ENCODE data around the gene TESPA1.
A peak's percentile ranks its signal among the peaks of the same experiment; 100 is the strongest.

Gene TESPA1

DNA sequence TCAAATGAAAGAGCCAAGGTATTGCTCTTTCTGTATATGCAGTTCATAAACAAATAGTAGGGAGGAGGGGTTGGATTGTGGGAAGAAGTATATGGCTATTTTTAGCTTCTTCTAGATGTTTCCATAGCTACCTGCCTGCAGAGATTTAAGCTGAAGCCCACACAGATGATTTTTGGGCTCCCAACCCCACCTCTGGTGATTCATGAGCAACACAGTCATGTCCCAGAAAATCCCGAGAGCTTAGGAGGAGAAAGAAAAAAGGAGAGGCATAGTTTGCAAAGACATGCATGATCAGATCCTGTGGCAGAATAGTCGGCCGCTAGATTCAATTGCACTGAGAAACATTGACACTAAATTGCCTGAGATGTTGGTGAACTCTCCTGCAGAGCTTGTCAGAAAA, 13.8 kb downstream of the TESPA1 start:
- peaks cover 84% of the 10 kb centered on the region for H3K36me3 Mint-ChIP-seq (ENCODE audit: low read depth)
- no peaks in the 10 kb centered on the region for H3K27me3 Mint-ChIP-seq
- H3K4me1 Mint-ChIP-seq (ENCODE audit: low read depth) = peaks cover 78% of the 10 kb centered on the region
- H3K4me3 Mint-ChIP-seq = no peak overlapping the region
- H3K9me3 Mint-ChIP-seq = no peaks in the 10 kb centered on the region
- H3K27ac Mint-ChIP-seq = peak overlapping the region; percentile 38

DNA sequence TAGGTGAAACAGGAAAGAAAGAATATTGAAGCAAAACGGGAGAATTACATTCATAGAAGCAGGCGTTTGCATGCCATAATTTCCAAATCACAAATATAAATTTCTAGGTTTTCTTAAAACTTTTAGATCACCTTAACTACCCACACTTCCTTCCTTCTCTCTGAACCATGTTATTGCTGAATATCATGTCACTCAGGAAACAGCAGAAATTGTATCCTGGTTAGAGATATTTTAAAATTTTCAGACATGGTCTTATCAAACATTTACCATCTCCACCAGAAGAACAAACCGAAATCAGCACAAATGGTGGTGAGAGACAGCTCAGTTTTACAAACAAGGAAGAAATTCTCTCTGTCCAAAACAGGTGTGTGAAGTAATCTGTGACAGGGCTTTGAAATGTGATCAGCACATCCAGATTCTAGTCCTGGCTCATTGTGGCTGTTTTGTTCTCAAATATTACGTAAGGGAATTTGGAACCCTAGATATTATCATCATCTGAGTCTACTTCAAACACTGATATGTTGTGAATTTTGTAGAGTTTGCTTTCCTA, 16.3 kb downstream of the TESPA1 start:
- Mint-ChIP-seq H3K27me3 (no peaks in the 10 kb centered on the region), H3K36me3 (ENCODE audit: low read depth) (peaks cover 83% of the 10 kb centered on the region), H3K9me3 (no peaks in the 10 kb centered on the region), H3K27ac (peak overlapping the region; percentile 75), H3K4me3 (no peak overlapping the region), H3K4me1 (ENCODE audit: low read depth) (peaks cover 61% of the 10 kb centered on the region)

DNA sequence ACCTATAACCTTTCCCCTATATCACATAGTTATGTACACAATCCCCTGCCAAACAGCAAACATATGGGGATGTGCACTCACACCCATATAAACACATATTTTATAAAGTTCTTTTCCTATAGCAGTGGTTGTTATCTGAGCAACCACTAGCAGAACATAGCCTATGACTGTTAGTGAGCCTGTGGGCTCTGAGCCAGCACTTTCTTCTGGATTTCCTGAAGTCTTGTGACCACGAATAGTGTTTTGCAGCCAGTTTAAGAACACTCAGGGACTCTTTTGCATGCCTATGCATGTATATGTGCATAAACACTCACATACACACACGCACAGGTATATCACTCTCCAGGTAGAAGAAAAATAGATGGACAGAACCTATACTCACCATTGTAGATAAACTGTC, 17.1 kb downstream of the TESPA1 start:
- no peak overlapping the region for H3K4me3 Mint-ChIP-seq
- H3K9me3 Mint-ChIP-seq = no peaks in the 10 kb centered on the region
- H3K27me3 Mint-ChIP-seq = no peaks in the 10 kb centered on the region
- peaks cover 83% of the 10 kb centered on the region for H3K36me3 Mint-ChIP-seq (ENCODE audit: low read depth)
- H3K4me1 Mint-ChIP-seq (ENCODE audit: low read depth) = peaks cover 60% of the 10 kb centered on the region
- H3K27ac Mint-ChIP-seq = peak overlapping the region; percentile 47

- H3K27ac Mint-ChIP-seq = peak overlapping the region; percentile 22
- no peak overlapping the region for H3K4me3 Mint-ChIP-seq
- peaks cover 72% of the 10 kb centered on the region for H3K4me1 Mint-ChIP-seq (ENCODE audit: low read depth)
- no peaks in the 10 kb centered on the region for H3K9me3 Mint-ChIP-seq
- peaks cover 94% of the 10 kb centered on the region for H3K36me3 Mint-ChIP-seq (ENCODE audit: low read depth)
- no peaks in the 10 kb centered on the region for H3K27me3 Mint-ChIP-seq
Measured at GRCh38 chr12:54961190-54961589, 23.4 kb downstream of the TESPA1 start.

GRCh38 chr12:54959291-54960018, 25.1 kb downstream of the TESPA1 start:
- H3K4me3 Mint-ChIP-seq = peak overlapping the region; percentile 52
- H3K9me3 Mint-ChIP-seq = no peaks in the 10 kb centered on the region
- H3K27ac Mint-ChIP-seq = peak overlapping the region; percentile 97
- H3K27me3 Mint-ChIP-seq = no peaks in the 10 kb centered on the region
- H3K36me3 Mint-ChIP-seq (ENCODE audit: low read depth) = peaks cover 94% of the 10 kb centered on the region
- peaks cover 88% of the 10 kb centered on the region for H3K4me1 Mint-ChIP-seq (ENCODE audit: low read depth)

GRCh38 chr12:54958048-54958658, 26.4 kb downstream of the TESPA1 start:
- H3K4me1 Mint-ChIP-seq (ENCODE audit: low read depth) = peaks cover 92% of the 10 kb centered on the region
- H3K36me3 Mint-ChIP-seq (ENCODE audit: low read depth) = peaks cover 94% of the 10 kb centered on the region
- H3K27me3 Mint-ChIP-seq = no peaks in the 10 kb centered on the region
- H3K4me3 Mint-ChIP-seq = peak overlapping the region; percentile 30
- H3K9me3 Mint-ChIP-seq = peaks cover 6% of the 10 kb centered on the region
- H3K27ac Mint-ChIP-seq = peak overlapping the region; percentile 97

- peaks cover 11% of the 10 kb centered on the region for H3K9me3 Mint-ChIP-seq
- peaks cover 94% of the 10 kb centered on the region for H3K36me3 Mint-ChIP-seq (ENCODE audit: low read depth)
- peak overlapping the region; percentile 97 for H3K27ac Mint-ChIP-seq
- H3K4me3 Mint-ChIP-seq = peak overlapping the region; percentile 70
- H3K27me3 Mint-ChIP-seq = no peaks in the 10 kb centered on the region
- H3K4me1 Mint-ChIP-seq (ENCODE audit: low read depth) = peaks cover 94% of the 10 kb centered on the region
Measured at GRCh38 chr12:54956818-54957641, 27.5 kb downstream of the TESPA1 start.

GRCh38 chr12:54956322-54956721, 28.2 kb downstream of the TESPA1 start:
- Mint-ChIP-seq H3K4me1 (ENCODE audit: low read depth) (peaks cover 94% of the 10 kb centered on the region), H3K27ac (peak overlapping the region; percentile 97), H3K4me3 (peak overlapping the region; percentile 70), H3K27me3 (no peaks in the 10 kb centered on the region), H3K36me3 (ENCODE audit: low read depth) (peaks cover 96% of the 10 kb centered on the region), H3K9me3 (peaks cover 15% of the 10 kb centered on the region)

DNA sequence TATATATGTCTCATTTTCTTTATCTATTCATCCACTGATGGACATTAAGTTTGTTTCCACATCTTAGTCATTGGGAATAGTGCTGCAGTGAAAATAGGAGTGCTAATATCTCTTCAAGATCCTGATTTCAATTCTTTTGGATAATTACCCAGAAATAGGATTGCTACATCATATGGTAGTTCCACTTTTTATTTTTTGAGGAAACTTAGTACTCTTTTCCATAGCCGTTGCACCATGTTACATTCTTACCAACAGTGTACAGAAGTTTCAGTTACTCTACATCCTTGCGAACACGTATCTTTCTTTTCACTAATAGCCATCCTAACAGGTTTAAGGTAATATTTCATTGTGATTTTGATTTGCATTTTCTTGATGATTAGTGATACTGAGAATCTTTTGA, 29.8 kb downstream of the TESPA1 start:
- H3K4me3 Mint-ChIP-seq = no peak overlapping the region
- H3K27ac Mint-ChIP-seq = peak overlapping the region; percentile 97
- H3K27me3 Mint-ChIP-seq = no peaks in the 10 kb centered on the region
- H3K4me1 Mint-ChIP-seq (ENCODE audit: low read depth) = peaks cover 94% of the 10 kb centered on the region
- peaks cover 98% of the 10 kb centered on the region for H3K36me3 Mint-ChIP-seq (ENCODE audit: low read depth)
- peaks cover 23% of the 10 kb centered on the region for H3K9me3 Mint-ChIP-seq

- peaks cover 98% of the 10 kb centered on the region for H3K36me3 Mint-ChIP-seq (ENCODE audit: low read depth)
Measured at GRCh38 chr12:54954228-54954627, 30.3 kb downstream of the TESPA1 start.

GRCh38 chr12:54950071-54950727, 34.4 kb downstream of the TESPA1 start:
- Mint-ChIP-seq H3K36me3 (ENCODE audit: low read depth) (peaks cover 83% of the 10 kb centered on the region), H3K4me3 (no peak overlapping the region), H3K27me3 (no peaks in the 10 kb centered on the region), H3K9me3 (peaks cover 23% of the 10 kb centered on the region), H3K27ac (peak overlapping the region; percentile 81), H3K4me1 (ENCODE audit: low read depth) (peaks cover 78% of the 10 kb centered on the region)

More at GRCh38 chr12:54954228-54954627, 30.3 kb downstream of the TESPA1 start:
- peaks cover 94% of the 10 kb centered on the region for H3K4me1 Mint-ChIP-seq (ENCODE audit: low read depth)
- H3K27ac Mint-ChIP-seq = peak overlapping the region; percentile 34
- H3K9me3 Mint-ChIP-seq = peaks cover 23% of the 10 kb centered on the region
- no peak overlapping the region for H3K4me3 Mint-ChIP-seq
- H3K27me3 Mint-ChIP-seq = no peaks in the 10 kb centered on the region

DNA sequence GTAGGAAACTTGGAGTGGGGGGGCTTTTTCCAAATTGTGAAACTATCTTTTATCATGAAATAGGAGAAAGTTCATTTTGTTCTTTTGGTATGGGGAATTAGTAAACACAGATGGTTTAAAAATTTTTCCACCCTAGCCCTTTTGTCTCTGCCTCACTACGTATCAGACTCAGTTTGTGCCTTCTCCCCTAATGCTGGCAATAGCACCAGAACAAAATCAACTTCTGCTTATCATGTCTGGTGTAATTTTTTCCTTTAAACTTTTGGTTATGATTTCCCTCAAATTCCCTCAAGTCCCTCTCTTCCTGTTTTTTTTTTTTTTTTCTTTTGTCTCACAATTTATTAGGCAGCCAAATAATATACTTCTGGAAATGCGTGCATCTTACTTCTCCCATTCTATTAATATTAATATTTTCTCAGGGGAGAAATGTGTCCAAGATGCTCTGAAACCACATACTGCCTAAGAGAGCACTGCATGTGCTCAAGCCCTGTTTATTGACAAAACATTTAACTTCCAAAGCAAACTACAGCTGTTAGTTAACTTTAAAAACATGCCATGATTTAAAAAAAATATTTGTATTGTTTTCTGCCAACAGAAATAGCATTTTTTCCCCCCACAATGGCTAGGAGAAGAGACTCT, 35.4 kb downstream of the TESPA1 start:
- Mint-ChIP-seq H3K27ac (peak overlapping the region; percentile 81), H3K9me3 (peaks cover 20% of the 10 kb centered on the region), H3K4me1 (ENCODE audit: low read depth) (peaks cover 69% of the 10 kb centered on the region), H3K36me3 (ENCODE audit: low read depth) (peaks cover 73% of the 10 kb centered on the region), H3K27me3 (no peaks in the 10 kb centered on the region), H3K4me3 (no peak overlapping the region)

DNA sequence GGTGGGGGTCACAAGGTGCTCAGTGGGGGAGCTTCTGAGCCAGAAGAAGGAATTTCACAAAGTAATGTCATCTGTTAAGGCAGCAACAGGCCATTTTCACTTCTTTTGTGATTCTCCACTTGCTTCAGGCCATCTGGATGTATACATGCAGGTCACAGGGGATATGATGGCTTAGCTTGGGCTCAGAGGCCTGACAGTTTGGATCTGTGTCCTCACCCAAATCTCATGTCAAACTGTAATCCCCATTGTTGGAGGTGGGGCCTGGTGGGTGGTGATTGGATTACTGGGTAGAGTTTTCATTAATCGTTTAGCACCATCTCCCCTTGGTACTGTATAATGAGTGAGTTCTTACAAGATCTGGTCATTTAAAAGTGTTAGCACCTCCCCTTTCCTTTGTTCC, 36.4 kb downstream of the TESPA1 start:
- Mint-ChIP-seq H3K36me3 (ENCODE audit: low read depth) (peaks cover 64% of the 10 kb centered on the region), H3K9me3 (peaks cover 17% of the 10 kb centered on the region), H3K4me1 (ENCODE audit: low read depth) (peaks cover 63% of the 10 kb centered on the region), H3K4me3 (peak overlapping the region; percentile 1), H3K27ac (peak overlapping the region; percentile 68), H3K27me3 (no peaks in the 10 kb centered on the region)

- peaks cover 37% of the 10 kb centered on the region for H3K4me1 Mint-ChIP-seq (ENCODE audit: low read depth)
- no peaks in the 10 kb centered on the region for H3K9me3 Mint-ChIP-seq
- H3K4me3 Mint-ChIP-seq = no peak overlapping the region
- H3K27ac Mint-ChIP-seq = no peak overlapping the region
- H3K27me3 Mint-ChIP-seq = no peaks in the 10 kb centered on the region
- peaks cover 40% of the 10 kb centered on the region for H3K36me3 Mint-ChIP-seq (ENCODE audit: low read depth)
Measured at GRCh38 chr12:54945082-54945481, 39.5 kb downstream of the TESPA1 start.

All from stimulated activated naive CD8-positive, alpha-beta T cell treated with anti-CD3 and anti-CD28 coated beads, Interleukin-15, Interleukin-2, amounts not matched to agents 100 ng/mL and 50 ng/mL, for 24 hours (primary cell).